GM19328 (cell line): ENCODE results near the gene PRAC2.

Source experiments
- ATAC-seq: cut with Tn5 transposase; IDR thresholded peaks from one replicate; pipeline ENCODE4 v1.9.1; 2021; ENCODE audit warnings: mild to moderate bottlenecking, moderate library complexity; ENCODE audit not compliant: unreplicated experiment

The PRAC2 gene

DNA sequence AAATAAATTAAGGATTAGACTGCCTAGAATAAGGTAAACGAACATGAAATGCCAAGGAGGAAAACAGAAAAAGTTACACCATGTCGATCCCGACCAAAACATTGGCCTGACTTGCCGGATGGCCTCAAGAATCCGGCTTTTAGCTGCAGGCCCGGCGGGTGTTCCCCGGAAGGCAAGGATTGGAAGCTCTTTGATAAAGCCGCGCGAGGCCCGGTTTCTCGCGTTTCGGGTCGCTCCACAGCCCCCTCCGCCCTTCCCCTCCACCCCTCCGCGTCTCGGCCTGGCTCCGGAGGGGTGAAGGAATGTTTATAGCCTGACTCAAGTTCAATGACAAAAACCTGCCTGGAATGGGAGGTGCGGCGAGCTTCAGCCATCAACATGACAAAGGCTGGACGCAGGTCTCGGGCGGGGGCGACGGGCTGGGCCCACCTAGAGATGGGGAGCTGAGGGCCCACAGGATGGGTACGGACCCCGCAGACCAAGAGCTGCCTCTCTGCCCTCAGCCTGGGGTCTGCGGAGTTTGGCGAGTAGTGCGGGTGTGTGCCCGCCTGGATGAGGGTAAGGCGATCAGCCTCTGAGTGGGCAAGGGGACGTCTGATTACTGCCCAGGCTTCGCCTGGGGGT is 3.2 kb upstream of the PRAC2 start:
- ATAC-seq: no peak

DNA sequence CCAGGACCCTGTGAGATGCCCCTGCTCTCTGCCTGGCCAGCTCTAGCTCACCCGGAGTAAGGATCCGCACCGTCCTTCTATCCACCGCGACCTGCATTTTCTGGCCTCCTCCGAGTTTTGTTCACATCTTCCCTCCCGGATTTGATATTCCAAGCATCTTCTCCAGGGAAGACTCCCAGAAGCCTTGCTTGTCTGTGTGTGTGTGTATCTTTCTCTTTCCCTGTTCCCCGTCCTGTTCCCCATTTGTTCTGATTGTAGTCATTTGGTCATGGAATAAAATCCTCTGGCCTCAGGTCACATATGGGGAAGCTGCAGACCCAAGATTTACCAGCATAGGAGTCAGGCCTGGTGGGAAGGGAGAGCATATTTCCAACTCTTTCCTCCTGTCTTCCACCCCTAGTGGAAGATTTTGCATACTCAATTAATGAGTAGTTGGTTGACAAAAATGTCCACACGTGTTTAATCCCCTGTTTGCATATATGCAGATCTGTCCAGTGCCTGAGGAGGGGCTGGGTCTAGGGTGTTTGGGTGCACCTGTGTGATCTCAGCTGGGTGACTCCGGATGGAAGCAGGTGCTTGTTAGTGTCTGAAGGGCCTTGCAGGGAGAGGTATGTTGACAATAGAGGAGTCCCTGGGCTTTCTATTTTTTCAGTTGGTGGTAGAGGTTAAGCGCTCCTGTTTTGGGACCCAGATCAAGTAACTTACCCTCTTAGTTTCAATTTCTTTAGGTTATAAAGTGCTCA is 2.5 kb upstream of the PRAC2 start:
- ATAC-seq: no peak

GRCh38 chr17:48721009-48721402 is 2.0 kb upstream of the PRAC2 start:
- no peak for ATAC-seq

DNA sequence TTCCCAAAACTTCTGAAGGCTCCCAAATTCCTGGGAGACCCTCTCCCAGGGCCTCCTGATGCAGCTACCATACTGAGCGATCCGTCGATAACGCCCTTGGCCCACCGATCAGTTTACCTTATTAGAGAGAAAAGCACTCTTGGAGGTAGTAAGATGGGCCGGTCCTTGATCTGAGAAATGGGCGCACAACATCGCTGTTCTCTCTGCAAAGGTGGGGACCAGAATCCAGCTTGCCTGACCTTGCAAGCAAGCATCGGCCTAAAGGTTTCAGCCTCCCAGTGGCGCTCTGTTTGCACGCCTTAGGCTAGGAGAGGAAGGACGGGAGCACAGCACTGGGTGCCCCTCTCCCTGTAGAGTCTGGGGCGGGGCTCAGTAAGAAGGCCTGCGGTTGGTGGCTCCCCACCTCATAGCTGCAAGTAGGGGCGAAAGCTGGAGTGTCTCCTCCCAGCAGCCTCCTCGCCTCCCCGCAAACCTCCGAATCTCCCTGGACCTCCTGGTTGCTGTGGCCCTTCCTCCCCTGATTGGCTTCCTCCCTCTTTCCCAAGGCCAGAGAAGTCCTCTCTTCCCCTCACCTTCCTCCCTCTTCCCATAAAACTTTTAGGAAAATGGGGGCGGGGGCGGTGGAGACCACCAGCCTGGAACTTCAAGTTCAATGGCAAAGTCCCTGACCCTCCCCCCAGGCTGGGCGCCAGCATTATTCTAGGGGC is 631 bp upstream of the PRAC2 start, which contains the start of gene PRAC1:
PRAC1 (minus strand) TSS at position 318 of the 707 bp plus-strand sequence; CDS start at position 192, 126 bp downstream.
- no peak for ATAC-seq

DNA sequence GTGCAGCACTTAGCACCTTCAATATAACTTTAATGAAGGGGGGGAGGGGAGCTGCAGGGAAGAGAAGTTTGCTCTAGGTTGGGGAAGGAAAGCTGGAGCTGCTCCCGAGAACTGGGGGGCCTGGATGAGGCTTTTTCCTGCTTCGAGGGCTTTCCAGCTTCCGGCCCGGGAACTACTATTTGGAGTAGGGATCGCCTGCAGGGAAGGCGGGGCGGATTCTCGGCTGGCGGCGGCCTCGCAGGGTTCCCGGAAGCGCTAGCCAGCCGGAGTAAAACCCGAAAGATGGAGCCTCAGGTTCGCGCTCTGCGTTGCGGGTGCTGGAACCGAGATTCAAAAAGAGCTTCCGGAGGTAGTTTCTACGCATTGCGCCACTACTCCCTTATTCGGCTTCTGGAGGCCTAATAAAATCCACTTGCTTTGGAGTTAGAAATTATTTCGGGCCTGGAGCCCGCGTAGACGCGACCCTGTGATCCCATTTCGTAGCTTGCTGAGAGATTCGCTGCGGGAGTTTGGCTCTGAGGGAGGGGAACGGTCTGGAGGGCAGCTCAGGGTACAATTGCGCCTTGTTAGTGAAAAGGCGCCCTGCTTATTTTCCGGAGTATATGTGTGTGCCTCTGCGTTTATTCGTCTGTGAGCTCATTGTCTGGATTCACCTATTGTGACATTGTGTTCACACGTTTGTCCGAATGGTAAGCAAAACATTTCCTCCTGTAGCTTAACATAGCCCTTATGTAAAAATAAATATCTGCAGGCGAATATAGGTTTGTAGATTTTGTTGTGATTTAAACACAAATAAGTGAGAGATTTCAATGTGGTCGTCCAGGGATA is 652 bp downstream of the PRAC2 start:
- ATAC-seq: no peak

- ATAC-seq: no peak
Measured at GRCh38 chr17:48724251-48725003, 1.4 kb downstream of the PRAC2 start.

GRCh38 chr17:48725004-48725287 is 2.0 kb downstream of the PRAC2 start:
- ATAC-seq: no peak

- ATAC-seq: no peak
Measured at GRCh38 chr17:48725288-48726064, 2.5 kb downstream of the PRAC2 start.

DNA sequence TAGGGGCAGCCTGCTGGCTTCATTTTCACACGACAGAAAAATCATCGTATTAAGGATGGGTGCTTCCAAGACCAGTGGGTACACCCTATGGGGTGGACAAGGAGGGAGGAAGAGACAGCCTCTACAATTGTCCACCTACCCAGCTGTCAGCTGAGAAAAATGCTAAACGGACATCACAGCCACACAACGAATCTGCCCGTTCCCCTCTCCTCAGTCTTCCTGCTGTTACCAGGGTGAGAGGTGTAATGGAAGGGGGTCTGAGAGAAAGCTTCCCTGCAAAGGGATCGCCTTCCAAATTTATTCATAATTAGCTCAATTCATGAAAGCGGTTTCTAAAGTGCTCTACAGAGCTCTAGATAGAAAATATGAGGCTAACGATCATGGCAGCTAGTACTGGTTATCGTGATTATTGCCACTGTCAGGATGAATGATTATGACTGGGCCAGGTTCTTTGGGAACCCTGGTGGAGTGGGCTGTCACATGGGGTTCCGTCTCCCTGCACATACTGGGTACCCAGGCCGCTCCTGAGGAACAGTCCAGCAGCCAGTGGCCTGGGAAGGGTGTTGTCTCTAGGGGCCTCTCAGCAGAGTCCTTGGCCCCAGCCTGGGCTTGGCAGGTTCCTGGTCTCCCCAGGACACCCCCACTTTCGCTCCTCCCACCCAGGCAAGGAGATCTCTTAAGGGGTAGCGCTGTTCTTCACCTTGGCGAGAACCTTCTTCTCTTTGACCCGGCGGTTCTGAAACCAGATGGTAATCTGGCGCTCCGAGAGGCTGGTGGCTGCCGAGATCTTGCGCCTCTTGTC is 3.3 kb downstream of the PRAC2 start:
- no peak for ATAC-seq

DNA sequence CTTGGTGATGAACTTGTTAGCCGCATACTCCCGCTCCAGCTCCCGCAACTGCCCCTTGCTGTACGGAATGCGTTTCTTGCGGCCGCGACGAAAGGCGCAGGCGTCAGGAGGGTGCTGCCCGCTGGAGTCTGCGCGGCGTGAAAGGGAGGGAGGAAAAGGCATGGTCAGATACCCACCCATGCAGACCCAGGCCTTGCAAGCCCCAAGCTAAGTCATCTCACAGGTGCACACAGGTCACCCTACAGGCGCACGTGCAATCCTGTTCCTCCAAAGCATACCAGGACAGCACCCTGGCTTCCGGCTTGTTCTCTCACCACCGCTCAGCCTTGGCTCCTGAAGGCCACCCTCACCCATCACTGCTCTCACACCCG is 3.9 kb downstream of the PRAC2 start:
- ATAC-seq: no peak

DNA sequence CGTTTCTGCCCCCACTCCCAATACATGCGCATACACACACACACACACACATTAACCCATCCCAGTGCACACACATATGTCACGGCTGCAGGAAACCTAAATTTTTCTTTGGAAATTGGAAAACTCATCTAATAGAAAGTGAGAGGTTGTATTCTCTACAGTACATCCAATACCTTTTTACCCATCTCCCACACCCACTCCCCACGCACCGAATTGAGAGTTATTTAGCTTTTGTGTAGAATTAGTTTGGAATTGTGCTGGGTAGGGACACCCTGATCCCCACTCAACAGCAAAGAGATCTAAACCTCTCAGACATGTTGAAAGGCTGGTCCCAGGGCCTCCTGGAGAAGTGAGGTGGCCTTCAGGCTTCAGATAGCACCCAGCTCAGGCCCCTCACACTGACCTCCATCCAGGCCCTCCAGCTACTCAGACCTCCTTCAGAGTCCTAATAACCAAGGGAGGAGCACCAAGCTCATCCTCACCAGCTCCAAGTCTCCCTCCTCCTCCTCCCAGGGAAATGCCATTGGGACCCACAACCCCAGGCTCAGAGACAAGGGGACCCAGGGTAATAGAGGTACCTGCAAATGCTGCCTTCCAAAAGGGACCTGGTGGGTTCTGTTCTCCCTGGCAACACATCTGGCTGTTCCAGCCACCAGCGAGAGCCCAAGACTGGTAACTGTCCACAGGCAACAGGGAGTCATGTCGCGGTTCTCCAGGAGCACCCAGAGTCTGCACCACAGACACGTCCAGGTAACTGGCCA is 4.6 kb downstream of the PRAC2 start:
- no peak for ATAC-seq

GRCh38 chr17:48728232-48729231 is 5.5 kb downstream of the PRAC2 start, which contains the start of gene HOXB13:
TSS of gene HOXB13 (minus strand) at chr17:48728750. CDS start at chr17:48728593, 157 bp downstream.
- no peak for ATAC-seq

GRCh38 chr17:48729335-48730239 is 6.6 kb downstream of the PRAC2 start:
- no peak for ATAC-seq

DNA sequence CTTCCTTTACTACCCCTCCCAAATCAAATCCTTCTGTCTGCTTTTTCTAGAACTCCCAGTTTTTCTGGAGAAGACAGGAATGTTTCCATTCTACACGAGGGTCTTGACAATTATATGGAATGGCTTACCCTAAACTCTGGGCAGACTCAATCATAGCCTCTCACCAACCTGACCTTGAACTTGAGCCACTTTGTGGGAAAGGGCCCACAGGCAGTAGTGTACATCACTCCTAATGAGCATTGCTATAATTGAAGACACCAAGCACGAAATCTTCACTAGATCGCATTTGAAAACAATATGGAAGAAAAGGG is 7.2 kb downstream of the PRAC2 start:
- no peak for ATAC-seq

DNA sequence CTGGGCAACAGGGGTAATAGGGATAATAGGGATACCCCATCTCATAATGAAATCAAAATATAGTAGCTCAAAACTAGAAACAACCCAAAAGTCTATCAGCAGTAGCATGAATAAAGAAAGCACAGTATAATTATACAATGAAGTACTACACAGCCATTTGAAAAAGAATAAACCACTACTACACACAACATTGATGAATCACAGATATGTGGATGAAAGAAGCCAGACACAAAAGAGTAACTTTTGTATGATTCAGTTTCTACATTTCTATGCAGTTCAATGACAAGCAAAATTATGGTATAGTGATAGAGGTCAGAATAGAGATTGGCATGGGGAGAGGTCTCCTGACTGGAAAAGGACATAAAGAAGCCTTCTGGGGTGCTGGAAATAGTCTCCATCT is 8.4 kb downstream of the PRAC2 start:
- ATAC-seq: no peak
